Ishikawa (cell line): Measurements from ENCODE around the gene FAH.

ENCODE experiments used
- CEBPB ChIP-seq: IDR thresholded peaks from 2 replicates; pipeline ENCODE4 v1.6.1; 2012
- CREB1 ChIP-seq: IDR thresholded peaks from 2 replicates; pipeline ENCODE4 v1.6.1; 2012; ENCODE audit warnings: low read depth
- EGR1 ChIP-seq: IDR thresholded peaks from 2 replicates; pipeline ENCODE4 v1.6.1; 2012
- EP300 ChIP-seq: IDR thresholded peaks from 2 replicates; pipeline ENCODE4 v1.6.1; 2012; ENCODE audit warnings: borderline replicate concordance
- FOXM1 ChIP-seq: IDR thresholded peaks from 2 replicates; pipeline ENCODE4 v1.6.1; 2012; ENCODE audit warnings: low read depth, borderline replicate concordance
- MAX ChIP-seq: IDR thresholded peaks from 2 replicates; pipeline ENCODE4 v1.6.1; 2012
- NFIC ChIP-seq: IDR thresholded peaks from 2 replicates; pipeline ENCODE4 v1.6.1; 2012
- RAD21 ChIP-seq: IDR thresholded peaks from 2 replicates; pipeline ENCODE4 v1.6.1; 2012; ENCODE audit warnings: low read depth
- REST ChIP-seq: IDR thresholded peaks from 2 replicates; pipeline ENCODE4 v1.6.1; 2012; ENCODE audit warnings: low read depth, mild to moderate bottlenecking
- TAF1 ChIP-seq: IDR thresholded peaks from 2 replicates; pipeline ENCODE4 v1.6.1; 2012; ENCODE audit warnings: low read depth, mild to moderate bottlenecking
- TCF12 ChIP-seq: IDR thresholded peaks from 2 replicates; pipeline ENCODE4 v1.6.1; 2012; ENCODE audit warnings: low read depth
- TEAD4 ChIP-seq: IDR thresholded peaks from 2 replicates; pipeline ENCODE4 v1.6.1; 2012
- USF1 ChIP-seq: IDR thresholded peaks from 2 replicates; pipeline ENCODE4 v1.6.1; 2012
- YY1 ChIP-seq: IDR thresholded peaks from 2 replicates; pipeline ENCODE4 v1.6.1; 2012; ENCODE audit warnings: low read depth
- ZBTB7A ChIP-seq: IDR thresholded peaks from 2 replicates; pipeline ENCODE4 v1.6.1; 2012; ENCODE audit warnings: low read depth

FAH gene

GRCh38 chr15:80210611-80211573 is 58.1 kb downstream of the FAH start:
- TF ChIP-seq RAD21 (no peak), CREB1 (no peak), TCF12 (no peak), TEAD4 (no peak), EGR1 (no peak)

GRCh38 chr15:80211976-80212375 is 59.2 kb downstream of the FAH start:
- TF ChIP-seq EGR1 = no peak
- no peak for TF ChIP-seq NFIC
- no peak for TF ChIP-seq YY1
- no peak for TF ChIP-seq CEBPB
- no peak for TF ChIP-seq USF1
- TF ChIP-seq RAD21 = no peak
- no peak for TF ChIP-seq CREB1
- TF ChIP-seq MAX = no peak

GRCh38 chr15:80214910-80215309 is 62.1 kb downstream of the FAH start:
- no peak for TF ChIP-seq MAX
- no peak for TF ChIP-seq TCF12
- TF ChIP-seq NFIC = no peak

- TF ChIP-seq YY1 (no peak), EP300 (no peak), USF1 (no peak), TEAD4 (no peak), TCF12 (no peak), CREB1 (no peak), CEBPB (no peak), MAX (no peak)
These were observed 63.3 kb downstream of the FAH start for GRCh38 chr15:80216141-80216540.

- TF ChIP-seq USF1 (no peak), TCF12 (no peak), FOXM1 (no peak), RAD21 (no peak), NFIC (no peak)
These were observed 64.1 kb downstream of the FAH start for GRCh38 chr15:80216911-80217310.

GRCh38 chr15:80217327-80217900 is 64.6 kb downstream of the FAH start:
- TF ChIP-seq CREB1 (no peak), EP300 (no peak), FOXM1 (no peak), NFIC (no peak), TEAD4 (no peak), RAD21 (no peak), USF1 (no peak), MAX (no peak), TCF12 (no peak), ZBTB7A (no peak), TAF1 (no peak), CEBPB (no peak), EGR1 (no peak), REST (no peak), YY1 (no peak)

- TF ChIP-seq USF1 (no peak), TAF1 (no peak), RAD21 (no peak), ZBTB7A (no peak), TCF12 (no peak), FOXM1 (no peak)
These were observed 67.2 kb downstream of the FAH start for GRCh38 chr15:80219955-80220354.
